HepG2 (cell line): ENCODE data around the gene SSBP4. TPM values are rescaled to one million over a fixed set of nuclear protein-coding genes. Genes with fewer than 3 reads are reported as not detected.

Experiments used
- AGO2 ChIP-seq: fragments of 200-400 bp; formaldehyde crosslinking; optimal IDR thresholded peaks from 2 replicates; pipeline ENCODE3; 2017; ENCODE audit warnings: mild to moderate bottlenecking, low read depth, low read length, moderate library complexity
- ARNT ChIP-seq: fragments of 450-650 bp; IDR thresholded peaks from 2 replicates; pipeline ENCODE4 v1.6.1; 2017
- CHD4 ChIP-seq: fragments of 200-600 bp; sonication (generic); IDR thresholded peaks from 2 replicates; pipeline ENCODE4 v1.7.0; 2017; ENCODE audit warnings: mild to moderate bottlenecking, low read length, borderline replicate concordance
- DNMT1 ChIP-seq: sonication (generic); formaldehyde crosslinking; IDR thresholded peaks from 2 replicates; pipeline ENCODE4 v1.5.1; 2020; ENCODE audit warnings: mild to moderate bottlenecking, missing genetic modification reagents
- ELK4 ChIP-seq: sonication (generic); formaldehyde crosslinking; IDR thresholded peaks from 2 replicates; pipeline ENCODE4 v1.9.0; 2021; ENCODE audit warnings: missing genetic modification reagents, borderline replicate concordance
- FOXA3 ChIP-seq: IDR thresholded peaks from 2 replicates; pipeline ENCODE4 v1.6.1; 2016; ENCODE audit warnings: missing genetic modification reagents, missing compliant biosample characterization
- FOXP1 ChIP-seq, 2 experiments: fragments of 450-650 bp in 1 of 2; IDR thresholded peaks; 2 replicates each; pipeline ENCODE4 v1.6.1; 2017 to 2018; ENCODE audit warnings: antibody characterized with exemption in 1 of 2
- HHEX ChIP-seq: IDR thresholded peaks from 2 replicates; pipeline ENCODE4 v1.6.1; 2016; ENCODE audit warnings: control low read depth
- HNRNPUL1 ChIP-seq: fragments of 200-400 bp; formaldehyde crosslinking; IDR thresholded peaks from 2 replicates; pipeline ENCODE4 v1.6.1; 2017; ENCODE audit warnings: low read depth, mild to moderate bottlenecking, low read length, moderate library complexity
- MXI1 ChIP-seq: IDR thresholded peaks from 3 replicates; pipeline ENCODE4 v1.6.1; 2012; ENCODE audit warnings: low read depth, low read length, inconsistent platforms, borderline replicate concordance
- PHF8 ChIP-seq: sonication (generic); formaldehyde crosslinking; IDR thresholded peaks from 2 replicates; pipeline ENCODE4 v1.5.0; 2020; ENCODE audit warnings: missing genetic modification reagents
- RFXANK ChIP-seq: IDR thresholded peaks from 2 replicates; pipeline ENCODE4 v1.6.1; 2016
- SAFB2 ChIP-seq: sonication (generic); formaldehyde crosslinking; IDR thresholded peaks from 2 replicates; pipeline ENCODE4 v1.5.1; 2020; ENCODE audit warnings: missing genetic modification reagents, low read depth, mild to moderate bottlenecking, borderline replicate concordance
- SOX13 ChIP-seq, 3 experiments: fragments of 450-650 bp in 1 of 3; sonication (generic) in 1 of 3; formaldehyde crosslinking in 1 of 3; IDR thresholded peaks in 2 of 3; conservative IDR thresholded peaks in 1 of 3; 2 replicates each; pipeline versions ENCODE4 v1.5.0 to v1.6.1; 2016 to 2020; ENCODE audit warnings: antibody characterized with exemption in 1 of 3, mild to moderate bottlenecking in 1 of 3, missing compliant biosample characterization in 1 of 3, missing genetic modification reagents in 1 of 3, moderate library complexity in 1 of 3
- SOX5 ChIP-seq: IDR thresholded peaks from 2 replicates; pipeline ENCODE4 v1.6.1; 2016; ENCODE audit warnings: borderline replicate concordance
- SP5 ChIP-seq: IDR thresholded peaks from 2 replicates; pipeline ENCODE4 v1.6.1; 2016; ENCODE audit warnings: low read depth, borderline replicate concordance
- TBP ChIP-seq: sonication (generic); formaldehyde crosslinking; IDR thresholded peaks from 2 replicates; pipeline ENCODE4 v1.5.0; 2020; ENCODE audit warnings: missing genetic modification reagents
- TBX2 ChIP-seq: sonication (generic); formaldehyde crosslinking; IDR thresholded peaks from 2 replicates; pipeline ENCODE4 v1.5.0; 2020; ENCODE audit warnings: missing genetic modification reagents, mild to moderate bottlenecking, borderline replicate concordance
- ZFP1 ChIP-seq: IDR thresholded peaks from 2 replicates; pipeline ENCODE4 v1.6.1; 2016
- ZMYM3 ChIP-seq: sonication (generic); formaldehyde crosslinking; IDR thresholded peaks from 2 replicates; pipeline ENCODE4 v1.5.1; 2020; ENCODE audit warnings: mild to moderate bottlenecking, missing genetic modification reagents
- ZNF101 ChIP-seq: sonication (generic); formaldehyde crosslinking; IDR thresholded peaks from 2 replicates; pipeline ENCODE4 v1.4.0; 2020; ENCODE audit warnings: mild to moderate bottlenecking, low read depth, missing genetic modification reagents, borderline replicate concordance
- ZNF138 ChIP-seq: sonication (generic); formaldehyde crosslinking; IDR thresholded peaks from 2 replicates; pipeline ENCODE4 v1.5.0; 2020; ENCODE audit warnings: mild to moderate bottlenecking, low read depth, missing genetic modification reagents
- ZNF383 ChIP-seq: sonication (generic); formaldehyde crosslinking; IDR thresholded peaks from 2 replicates; pipeline ENCODE4 v1.4.0; 2020; ENCODE audit warnings: missing genetic modification reagents, mild to moderate bottlenecking, borderline replicate concordance
- ZNF781 ChIP-seq: sonication (generic); formaldehyde crosslinking; IDR thresholded peaks from 2 replicates; pipeline ENCODE4 v1.5.1; 2020; ENCODE audit warnings: borderline replicate concordance, mild to moderate bottlenecking, missing genetic modification reagents; ENCODE audit errors: not compliant biosample characterization
- ZNF850 ChIP-seq: sonication (generic); formaldehyde crosslinking; conservative IDR thresholded peaks from 2 replicates; pipeline ENCODE4 v1.9.0; 2021; ENCODE audit warnings: mild to moderate bottlenecking, missing genetic modification reagents
- ZSCAN20 ChIP-seq: sonication (generic); formaldehyde crosslinking; IDR thresholded peaks from 2 replicates; pipeline ENCODE4 v1.4.0; 2020; ENCODE audit warnings: missing genetic modification reagents, mild to moderate bottlenecking, borderline replicate concordance
- polyA plus RNA-seq, 8 experiments: library from polyadenylated mRNA; depleted of rRNA in 3 of 8; stranded (reverse) in 7 of 8; unstranded in 1 of 8; fragments of >200 nt; fragmentation: Illumina TruSeq in 4 of 8; extraction: Trizol in 4 of 8; gene quantifications; 2 replicates each; pipeline versions ENCODE4 v1.2.1 to v1.2.3, GENCODE V29; 2011 to 2016; ENCODE audit warnings: low read depth in 4 of 8, missing spikeins in 1 of 8, mixed read lengths in 1 of 8; ENCODE audit not compliant: insufficient read depth in 1 of 8
- total RNA-seq, 5 experiments: library from RNA; depleted of rRNA; stranded (reverse); fragments of >200 nt; fragmentation: Illumina TruSeq; extraction: Trizol; gene quantifications; 2 replicates each; pipeline ENCODE4 v1.2.3, GENCODE V29; 2016; ENCODE audit warnings: low read depth in 1 of 5
- TF ChIP-seq, protein P1 (sequence below): sonication (generic); formaldehyde crosslinking; IDR thresholded peaks from 2 replicates; pipeline ENCODE4 v1.5.0; 2020; ENCODE audit warnings: missing genetic modification reagents
- TF ChIP-seq, protein P2 (sequence below): sonication (generic); formaldehyde crosslinking; IDR thresholded peaks from 2 replicates; pipeline ENCODE4 v1.5.0; 2020; ENCODE audit warnings: mild to moderate bottlenecking, missing genetic modification reagents, borderline replicate concordance

The SSBP4 gene
- total and polyA plus RNA-seq, 2 of the 13 experiments (the other 11 are each of a cell fraction or from before 2014, with no cell fraction given): 20.8 to 39.5 TPM

GRCh38 chr19:18464646-18465045 lies 45.4 kb downstream of the SSBP4 start (continued):
- TF ChIP-seq TBX2 (CRISPR knock-in tag): peak; percentile 53; the same call in 1 of the 2 replicates
- no peak for TF ChIP-seq ZMYM3
- TF ChIP-seq ZNF101 (CRISPR knock-in tag): no peak
- TF ChIP-seq ZNF781: no peak
- no peak for TF ChIP-seq HNRNPUL1
- TF ChIP-seq ZSCAN20 (CRISPR knock-in tag): no peak
- peak; percentile 39; the same call in 1 of the 3 replicates for TF ChIP-seq MXI1
- TF ChIP-seq HHEX: no peak
- no peak for TF ChIP-seq ZNF383 (CRISPR knock-in tag)
- TF ChIP-seq RFXANK (CRISPR knock-in tag): 0 out of 2 replicates have a peak, but pooled peaks have one; percentile 27
- TF ChIP-seq, protein P1, sequence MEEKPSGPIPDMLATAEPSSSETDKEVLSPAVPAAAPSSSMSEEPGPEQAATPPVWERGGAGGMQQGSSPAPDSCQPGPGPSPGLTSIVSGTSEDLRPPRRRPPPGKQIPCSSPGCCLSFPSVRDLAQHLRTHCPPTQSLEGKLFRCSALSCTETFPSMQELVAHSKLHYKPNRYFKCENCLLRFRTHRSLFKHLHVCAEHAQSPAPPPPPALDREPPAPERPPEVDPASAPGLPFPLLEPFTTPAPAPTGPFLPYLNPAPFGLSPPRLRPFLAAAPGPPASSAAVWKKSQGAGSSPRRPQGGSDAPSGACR: no peak
- TF ChIP-seq SP5: peak; percentile 78; the same call in 1 of the 2 replicates
- TF ChIP-seq DNMT1 (CRISPR knock-in tag): no peak
- no peak for TF ChIP-seq ELK4 (CRISPR knock-in tag)
- no peak for TF ChIP-seq ZFP1 (CRISPR knock-in tag)
- no peak for TF ChIP-seq AGO2
- TF ChIP-seq CHD4: no peak
- TF ChIP-seq PHF8 (CRISPR knock-in tag): no peak
- no peak for TF ChIP-seq TBP (CRISPR knock-in tag)
- peak; percentile 86 for TF ChIP-seq FOXA3 (CRISPR knock-in tag)
- TF ChIP-seq ARNT: no peak
- TF ChIP-seq, protein P2, sequence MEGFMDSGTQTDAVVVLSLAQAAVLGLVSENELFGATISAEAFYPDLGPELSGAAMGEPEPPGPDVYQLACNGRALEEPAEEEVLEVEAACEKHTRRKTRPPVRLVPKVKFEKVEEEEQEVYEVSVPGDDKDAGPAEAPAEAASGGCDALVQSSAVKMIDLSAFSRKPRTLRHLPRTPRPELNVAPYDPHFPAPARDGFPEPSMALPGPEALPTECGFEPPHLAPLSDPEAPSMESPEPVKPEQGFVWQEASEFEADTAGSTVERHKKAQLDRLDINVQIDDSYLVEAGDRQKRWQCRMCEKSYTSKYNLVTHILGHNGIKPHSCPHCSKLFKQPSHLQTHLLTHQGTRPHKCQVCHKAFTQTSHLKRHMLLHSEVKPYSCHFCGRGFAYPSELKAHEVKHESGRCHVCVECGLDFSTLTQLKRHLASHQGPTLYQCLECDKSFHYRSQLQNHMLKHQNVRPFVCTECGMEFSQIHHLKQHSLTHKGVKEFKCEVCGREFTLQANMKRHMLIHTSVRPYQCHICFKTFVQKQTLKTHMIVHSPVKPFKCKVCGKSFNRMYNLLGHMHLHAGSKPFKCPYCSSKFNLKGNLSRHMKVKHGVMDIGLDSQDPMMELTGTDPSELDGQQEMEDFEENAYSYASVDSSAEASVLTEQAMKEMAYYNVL (CRISPR knock-in tag): no peak
- no peak for TF ChIP-seq SAFB2 (CRISPR knock-in tag)
- TF ChIP-seq ZNF138: no peak
- TF ChIP-seq ZNF850 (CRISPR knock-in tag): no peak
- no peak for TF ChIP-seq SOX13 (IDR thresholded peaks at IDR 0.05)
- TF ChIP-seq SOX13 (CRISPR knock-in tag; conservative IDR thresholded peaks at IDR 0.05 in 1 of 2, IDR thresholded peaks at IDR 0.05 in 1 of 2): 0 out of 4 replicates have a peak, but pooled peaks of 1 of the 2 experiments have one; percentile 17
- TF ChIP-seq SOX5 (CRISPR knock-in tag): no peak
- no peak for TF ChIP-seq FOXP1 (IDR thresholded peaks at IDR 0.05)
- TF ChIP-seq FOXP1 (CRISPR knock-in tag; IDR thresholded peaks at IDR 0.05): peak; percentile 40
